Measurements from ENCODE around the gene MAPK1.

- TF ChIP-seq ZNF70 (CRISPR knock-in tag; IDR thresholded peaks at IDR 0.05), result no peak
- TF ChIP-seq CSRNP3 (CRISPR knock-in tag; IDR thresholded peaks at IDR 0.05), result no peak
- no peak for TF ChIP-seq BACH2 (CRISPR knock-in tag; IDR thresholded peaks at IDR 0.05; ENCODE audit: borderline replicate concordance)
- TF ChIP-seq ESRRG (CRISPR knock-in tag; IDR thresholded peaks at IDR 0.05), result no peak
- TF ChIP-seq TCF4 (CRISPR knock-in tag; IDR thresholded peaks at IDR 0.05; ENCODE audit: borderline replicate concordance), result no peak
- TF ChIP-seq ZNF565 (CRISPR knock-in tag; conservative IDR thresholded peaks at IDR 0.05; ENCODE audit: low read depth), result no peak
- no peak for TF ChIP-seq CREB5 (CRISPR knock-in tag; IDR thresholded peaks at IDR 0.05; ENCODE audit: low read depth)
- TF ChIP-seq RARB (CRISPR knock-in tag; IDR thresholded peaks at IDR 0.05), result no peak
- TF ChIP-seq GLIS3 (CRISPR knock-in tag; IDR thresholded peaks at IDR 0.05), result no peak
- TF ChIP-seq ZFP3 (CRISPR knock-in tag; IDR thresholded peaks at IDR 0.05), result no peak
Observed at GRCh38 chr22:21719024-21719423, 148.4 kb downstream of the MAPK1 start.

Data from SK-N-SH treated with all-trans-retinoic acid at 6 μM for 48 hours (cell line).